ENCODE measurements around the gene TMA7. TPM values are rescaled to one million over a fixed set of nuclear protein-coding genes. Genes with fewer than 3 reads are reported as not detected.

The TMA7 gene
- total and polyA plus RNA-seq, 2 of the 13 experiments (the other 11 are each of a cell fraction or from before 2014, with no cell fraction given), result 100 to 486 TPM

DNA sequence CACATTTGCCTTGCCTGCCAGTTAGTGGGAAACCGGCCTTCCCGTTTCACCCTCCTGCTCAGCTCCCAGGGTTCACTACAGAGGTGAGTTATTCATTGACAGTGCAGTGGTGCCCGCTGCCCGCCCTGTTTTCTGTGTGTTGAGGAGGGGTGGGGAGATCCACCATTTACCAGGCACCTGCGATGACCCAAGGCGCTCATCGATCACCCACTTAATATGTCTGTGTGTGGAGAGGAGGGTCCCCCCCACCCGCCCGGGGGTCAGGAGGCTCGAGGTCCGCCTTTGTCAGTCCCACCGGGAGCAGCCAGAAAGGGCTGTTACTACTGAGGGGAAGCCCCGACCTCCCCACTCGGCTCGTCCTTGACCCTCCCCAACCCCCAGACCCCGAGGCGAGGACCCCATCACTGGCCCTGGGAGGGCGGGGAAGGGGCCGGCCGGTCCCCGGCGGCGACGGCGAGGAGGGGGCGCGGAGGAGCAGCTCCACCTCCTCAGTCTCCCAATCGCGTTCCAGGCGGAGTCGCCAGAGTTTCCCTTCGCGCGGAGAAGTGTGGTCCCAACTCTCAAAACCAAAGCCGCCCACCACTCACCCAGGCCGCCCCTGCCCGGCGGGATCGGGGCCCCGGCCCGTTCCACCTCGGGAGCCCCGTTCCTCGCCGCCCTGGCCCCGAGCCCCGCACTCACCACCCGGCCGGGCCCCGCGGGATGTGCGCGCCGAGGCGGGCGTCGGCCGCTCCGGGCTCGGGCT is 11.3 kb upstream of the TMA7 start (continued):
- TF ChIP-seq, protein P1, sequence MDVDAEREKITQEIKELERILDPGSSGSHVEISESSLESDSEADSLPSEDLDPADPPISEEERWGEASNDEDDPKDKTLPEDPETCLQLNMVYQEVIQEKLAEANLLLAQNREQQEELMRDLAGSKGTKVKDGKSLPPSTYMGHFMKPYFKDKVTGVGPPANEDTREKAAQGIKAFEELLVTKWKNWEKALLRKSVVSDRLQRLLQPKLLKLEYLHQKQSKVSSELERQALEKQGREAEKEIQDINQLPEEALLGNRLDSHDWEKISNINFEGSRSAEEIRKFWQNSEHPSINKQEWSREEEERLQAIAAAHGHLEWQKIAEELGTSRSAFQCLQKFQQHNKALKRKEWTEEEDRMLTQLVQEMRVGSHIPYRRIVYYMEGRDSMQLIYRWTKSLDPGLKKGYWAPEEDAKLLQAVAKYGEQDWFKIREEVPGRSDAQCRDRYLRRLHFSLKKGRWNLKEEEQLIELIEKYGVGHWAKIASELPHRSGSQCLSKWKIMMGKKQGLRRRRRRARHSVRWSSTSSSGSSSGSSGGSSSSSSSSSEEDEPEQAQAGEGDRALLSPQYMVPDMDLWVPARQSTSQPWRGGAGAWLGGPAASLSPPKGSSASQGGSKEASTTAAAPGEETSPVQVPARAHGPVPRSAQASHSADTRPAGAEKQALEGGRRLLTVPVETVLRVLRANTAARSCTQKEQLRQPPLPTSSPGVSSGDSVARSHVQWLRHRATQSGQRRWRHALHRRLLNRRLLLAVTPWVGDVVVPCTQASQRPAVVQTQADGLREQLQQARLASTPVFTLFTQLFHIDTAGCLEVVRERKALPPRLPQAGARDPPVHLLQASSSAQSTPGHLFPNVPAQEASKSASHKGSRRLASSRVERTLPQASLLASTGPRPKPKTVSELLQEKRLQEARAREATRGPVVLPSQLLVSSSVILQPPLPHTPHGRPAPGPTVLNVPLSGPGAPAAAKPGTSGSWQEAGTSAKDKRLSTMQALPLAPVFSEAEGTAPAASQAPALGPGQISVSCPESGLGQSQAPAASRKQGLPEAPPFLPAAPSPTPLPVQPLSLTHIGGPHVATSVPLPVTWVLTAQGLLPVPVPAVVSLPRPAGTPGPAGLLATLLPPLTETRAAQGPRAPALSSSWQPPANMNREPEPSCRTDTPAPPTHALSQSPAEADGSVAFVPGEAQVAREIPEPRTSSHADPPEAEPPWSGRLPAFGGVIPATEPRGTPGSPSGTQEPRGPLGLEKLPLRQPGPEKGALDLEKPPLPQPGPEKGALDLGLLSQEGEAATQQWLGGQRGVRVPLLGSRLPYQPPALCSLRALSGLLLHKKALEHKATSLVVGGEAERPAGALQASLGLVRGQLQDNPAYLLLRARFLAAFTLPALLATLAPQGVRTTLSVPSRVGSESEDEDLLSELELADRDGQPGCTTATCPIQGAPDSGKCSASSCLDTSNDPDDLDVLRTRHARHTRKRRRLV (CRISPR knock-in tag; IDR thresholded peaks at IDR 0.05), result no peak; the same call in 1 of the 2 replicates
- TF ChIP-seq ZNF891 (CRISPR knock-in tag; IDR thresholded peaks at IDR 0.05) (no peak), ZNF460 (CRISPR knock-in tag; IDR thresholded peaks at IDR 0.05; ENCODE audit: borderline replicate concordance) (no peak), RCOR2 (CRISPR knock-in tag; IDR thresholded peaks at IDR 0.05) (no peak), HDAC1 (CRISPR knock-in tag; IDR thresholded peaks at IDR 0.05) (peak; percentile 91), ZNF75D (CRISPR knock-in tag; IDR thresholded peaks at IDR 0.05; ENCODE audit: borderline replicate concordance) (no peak), ZNF10 (CRISPR knock-in tag; IDR thresholded peaks at IDR 0.05; ENCODE audit: borderline replicate concordance, low read depth) (no peak), ZNF432 (CRISPR knock-in tag; IDR thresholded peaks at IDR 0.05; ENCODE audit: borderline replicate concordance) (no peak), MTA3 (CRISPR knock-in tag; IDR thresholded peaks at IDR 0.05) (no peak), ZNF558 (CRISPR knock-in tag; IDR thresholded peaks at IDR 0.05; ENCODE audit: borderline replicate concordance) (0 out of 2 replicates have a peak, but pooled peaks have one; percentile 11), ZNF776 (CRISPR knock-in tag; IDR thresholded peaks at IDR 0.05) (no peak), HNF4A (CRISPR knock-in tag; IDR thresholded peaks at IDR 0.05) (peak; percentile 62), ZNF775 (CRISPR knock-in tag; IDR thresholded peaks at IDR 0.05; ENCODE audit: borderline replicate concordance) (no peak), ZNF234 (CRISPR knock-in tag; conservative IDR thresholded peaks at IDR 0.05) (no peak), ZNF713 (CRISPR knock-in tag; IDR thresholded peaks at IDR 0.05) (no peak), ZNF350 (CRISPR knock-in tag; IDR thresholded peaks at IDR 0.05; ENCODE audit: borderline replicate concordance, low read depth) (no peak; the same call in 1 of the 2 replicates), ZNF367 (CRISPR knock-in tag; IDR thresholded peaks at IDR 0.05; ENCODE audit: borderline replicate concordance) (no peak), NONO (IDR thresholded peaks at IDR 0.05) (no peak), NONO (CRISPR knock-in tag; conservative IDR thresholded peaks at IDR 0.05) (peak; percentile 75), ZNF841 (CRISPR knock-in tag; IDR thresholded peaks at IDR 0.05; ENCODE audit: borderline replicate concordance) (no peak)
- TF ChIP-seq, protein P2, sequence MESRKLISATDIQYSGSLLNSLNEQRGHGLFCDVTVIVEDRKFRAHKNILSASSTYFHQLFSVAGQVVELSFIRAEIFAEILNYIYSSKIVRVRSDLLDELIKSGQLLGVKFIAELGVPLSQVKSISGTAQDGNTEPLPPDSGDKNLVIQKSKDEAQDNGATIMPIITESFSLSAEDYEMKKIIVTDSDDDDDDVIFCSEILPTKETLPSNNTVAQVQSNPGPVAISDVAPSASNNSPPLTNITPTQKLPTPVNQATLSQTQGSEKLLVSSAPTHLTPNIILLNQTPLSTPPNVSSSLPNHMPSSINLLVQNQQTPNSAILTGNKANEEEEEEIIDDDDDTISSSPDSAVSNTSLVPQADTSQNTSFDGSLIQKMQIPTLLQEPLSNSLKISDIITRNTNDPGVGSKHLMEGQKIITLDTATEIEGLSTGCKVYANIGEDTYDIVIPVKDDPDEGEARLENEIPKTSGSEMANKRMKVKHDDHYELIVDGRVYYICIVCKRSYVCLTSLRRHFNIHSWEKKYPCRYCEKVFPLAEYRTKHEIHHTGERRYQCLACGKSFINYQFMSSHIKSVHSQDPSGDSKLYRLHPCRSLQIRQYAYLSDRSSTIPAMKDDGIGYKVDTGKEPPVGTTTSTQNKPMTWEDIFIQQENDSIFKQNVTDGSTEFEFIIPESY (CRISPR knock-in tag; IDR thresholded peaks at IDR 0.05), result no peak
- TF ChIP-seq, protein P3, sequence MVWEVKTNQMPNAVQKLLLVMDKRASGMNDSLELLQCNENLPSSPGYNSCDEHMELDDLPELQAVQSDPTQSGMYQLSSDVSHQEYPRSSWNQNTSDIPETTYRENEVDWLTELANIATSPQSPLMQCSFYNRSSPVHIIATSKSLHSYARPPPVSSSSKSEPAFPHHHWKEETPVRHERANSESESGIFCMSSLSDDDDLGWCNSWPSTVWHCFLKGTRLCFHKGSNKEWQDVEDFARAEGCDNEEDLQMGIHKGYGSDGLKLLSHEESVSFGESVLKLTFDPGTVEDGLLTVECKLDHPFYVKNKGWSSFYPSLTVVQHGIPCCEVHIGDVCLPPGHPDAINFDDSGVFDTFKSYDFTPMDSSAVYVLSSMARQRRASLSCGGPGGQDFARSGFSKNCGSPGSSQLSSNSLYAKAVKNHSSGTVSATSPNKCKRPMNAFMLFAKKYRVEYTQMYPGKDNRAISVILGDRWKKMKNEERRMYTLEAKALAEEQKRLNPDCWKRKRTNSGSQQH (CRISPR knock-in tag; IDR thresholded peaks at IDR 0.05; ENCODE audit: low read depth), result 0 out of 2 replicates have a peak, but pooled peaks have one; percentile 38
